ENCODE data around the gene PCDHA8.

The PCDHA8 gene

GRCh38 chr5:140877262-140877581, 36.2 kb downstream of the PCDHA8 start:
- H3K4me1 ChIP-seq (ENCODE audit: control insufficient read depth, insufficient read depth, low read length, poor library complexity, severe bottlenecking): no peaks in the 10 kb centered on the region
- H3K4me3 ChIP-seq (ENCODE audit: extremely low read depth, insufficient read depth, low read length, poor library complexity, severe bottlenecking): no peak overlapping the region
- 95 to 97% methylated on average over 35 to 37 of the region's 37 CpGs for WGBS, 2 experiments (ENCODE audit: insufficient coverage in 2 of 2)
- H3K27ac ChIP-seq (ENCODE audit: low read depth, low read length, severe bottlenecking): no peak overlapping the region
- H3K36me3 ChIP-seq (ENCODE audit: control insufficient read depth, insufficient read depth, low read length): peaks cover 21% of the 10 kb centered on the region
- no peaks in the 10 kb centered on the region for H3K9me3 ChIP-seq (ENCODE audit: control insufficient read depth, low read length)

DNA sequence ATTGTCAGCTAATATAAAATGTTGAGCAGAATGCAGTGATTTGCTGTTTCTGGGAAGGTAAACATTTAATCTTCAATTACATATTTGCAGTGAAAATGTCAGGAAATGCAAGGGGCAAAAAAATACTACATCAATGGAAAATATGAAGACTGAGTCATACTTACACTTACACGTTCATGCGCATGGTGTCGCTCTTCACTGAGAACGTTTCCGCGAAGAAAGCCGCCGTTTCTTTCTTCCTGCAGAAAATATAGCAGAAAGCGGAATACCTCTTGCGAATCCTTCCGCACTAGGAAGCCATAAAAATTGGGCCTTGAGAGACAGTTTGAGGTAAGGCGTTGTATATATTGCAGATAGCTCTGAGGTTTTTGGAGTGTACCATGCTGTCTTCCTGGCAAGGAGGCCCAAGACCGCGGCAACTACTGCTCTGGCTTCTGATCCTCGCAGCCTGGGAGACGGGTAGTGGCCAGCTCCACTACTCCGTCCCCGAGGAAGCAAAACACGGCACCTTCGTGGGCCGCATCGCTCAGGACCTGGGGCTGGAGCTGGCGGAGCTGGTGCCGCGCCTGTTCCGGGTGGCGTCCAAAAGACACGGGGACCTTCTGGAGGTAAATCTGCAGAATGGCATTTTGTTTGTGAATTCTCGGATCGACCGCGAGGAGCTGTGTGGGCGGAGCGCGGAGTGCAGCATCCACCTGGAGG, 41.1 kb downstream of the PCDHA8 start, which contains the start of gene PCDHA13:
TSS of gene PCDHA13 (plus strand) at position 236 of the 702 bp plus-strand sequence. CDS start at position 381, 145 bp downstream.
- no peaks in the 10 kb centered on the region for H3K4me1 ChIP-seq (ENCODE audit: control insufficient read depth, insufficient read depth, low read length, poor library complexity, severe bottlenecking)
- H3K27ac ChIP-seq (ENCODE audit: low read depth, low read length, severe bottlenecking): no peak within 1 kb of the TSS
- H3K36me3 ChIP-seq (ENCODE audit: control insufficient read depth, insufficient read depth, low read length): peaks cover 23% of the 10 kb centered on the region
- H3K4me3 ChIP-seq (ENCODE audit: extremely low read depth, insufficient read depth, low read length, poor library complexity, severe bottlenecking): peak within 1 kb of the TSS; percentile 17
- H3K9me3 ChIP-seq (ENCODE audit: control insufficient read depth, low read length): no peaks in the 10 kb centered on the region
- WGBS, 2 experiments (ENCODE audit: insufficient coverage in 2 of 2): 72 to 87% methylated on average over 13 to 19 of the region's 35 CpGs

- H3K4me1 ChIP-seq (ENCODE audit: control insufficient read depth, insufficient read depth, low read length, poor library complexity, severe bottlenecking): no peaks in the 10 kb centered on the region
- 60 to 64% methylated on average over 11 to 12 of the region's 12 CpGs for WGBS, 2 experiments (ENCODE audit: insufficient coverage in 2 of 2)
- H3K4me3 ChIP-seq (ENCODE audit: extremely low read depth, insufficient read depth, low read length, poor library complexity, severe bottlenecking): peak overlapping the region; percentile 17
- H3K36me3 ChIP-seq (ENCODE audit: control insufficient read depth, insufficient read depth, low read length): peaks cover 18% of the 10 kb centered on the region
- no peak overlapping the region for H3K27ac ChIP-seq (ENCODE audit: low read depth, low read length, severe bottlenecking)
- H3K9me3 ChIP-seq (ENCODE audit: control insufficient read depth, low read length): no peaks in the 10 kb centered on the region
Observed at GRCh38 chr5:140882591-140882899, 41.6 kb downstream of the PCDHA8 start.

DNA sequence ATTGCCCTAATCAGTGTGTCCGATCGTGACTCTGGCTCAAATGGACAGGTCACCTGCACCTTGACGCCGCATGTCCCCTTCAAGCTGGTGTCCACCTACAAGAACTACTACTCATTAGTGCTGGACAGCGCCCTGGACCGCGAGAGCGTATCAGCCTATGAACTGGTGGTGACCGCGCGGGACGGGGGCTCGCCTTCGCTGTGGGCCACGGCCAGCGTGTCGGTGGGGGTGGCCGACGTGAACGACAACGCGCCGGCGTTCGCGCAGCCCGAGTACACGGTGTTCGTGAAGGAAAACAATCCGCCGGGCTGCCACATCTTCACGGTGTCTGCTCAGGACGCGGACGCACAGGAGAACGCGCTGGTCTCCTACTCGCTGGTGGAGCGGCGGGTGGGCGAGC, 42.4 kb downstream of the PCDHA8 start:
- no peak overlapping the region for H3K27ac ChIP-seq (ENCODE audit: low read depth, low read length, severe bottlenecking)
- 95 to 97% methylated on average over 33 to 38 of the region's 41 CpGs for WGBS, 2 experiments (ENCODE audit: insufficient coverage in 2 of 2)
- no peaks in the 10 kb centered on the region for H3K9me3 ChIP-seq (ENCODE audit: control insufficient read depth, low read length)
- peaks cover 17% of the 10 kb centered on the region for H3K36me3 ChIP-seq (ENCODE audit: control insufficient read depth, insufficient read depth, low read length)
- no peak overlapping the region for H3K4me3 ChIP-seq (ENCODE audit: extremely low read depth, insufficient read depth, low read length, poor library complexity, severe bottlenecking)
- no peaks in the 10 kb centered on the region for H3K4me1 ChIP-seq (ENCODE audit: control insufficient read depth, insufficient read depth, low read length, poor library complexity, severe bottlenecking)

- no peaks in the 10 kb centered on the region for H3K4me1 ChIP-seq (ENCODE audit: control insufficient read depth, insufficient read depth, low read length, poor library complexity, severe bottlenecking)
- no peak overlapping the region for H3K27ac ChIP-seq (ENCODE audit: low read depth, low read length, severe bottlenecking)
- WGBS, 2 experiments (ENCODE audit: insufficient coverage in 2 of 2): 96 to 98% methylated on average over 77 to 78 of the region's 79 CpGs
- H3K9me3 ChIP-seq (ENCODE audit: control insufficient read depth, low read length): no peaks in the 10 kb centered on the region
- no peak overlapping the region for H3K4me3 ChIP-seq (ENCODE audit: extremely low read depth, insufficient read depth, low read length, poor library complexity, severe bottlenecking)
- peaks cover 17% of the 10 kb centered on the region for H3K36me3 ChIP-seq (ENCODE audit: control insufficient read depth, insufficient read depth, low read length)
Observed at GRCh38 chr5:140883927-140884697, 43.1 kb downstream of the PCDHA8 start.
